DND-41 (cell line): Measurements from ENCODE around the gene ACP2.
A peak's percentile ranks its signal among the peaks of the same experiment; 100 is the strongest.

ENCODE experiments used
- ATAC-seq: fragments of 200-7000 bp; cut with Tn5 transposase; 3 replicates; pipeline ENCODE4 v1.9.1; 2021; ENCODE audit warnings: low read depth; ENCODE audit not compliant: insufficient read depth
- DNase-seq: peaks from one replicate; pipeline ENCODE4 v3.0.0-alpha.2; 2020
- H2AFZ ChIP-seq: 2 replicates; pipeline ENCODE4 v1.6.0; 2012; ENCODE audit warnings: low read depth, low read length
- H3K27ac ChIP-seq: 2 replicates; pipeline ENCODE4 v1.5.1; 2012; ENCODE audit warnings: low read length, inconsistent platforms
- H3K27me3 ChIP-seq: fragments of 200-600 bp; sonication (generic); 2 replicates; pipeline ENCODE4 v1.6.0; 2012; ENCODE audit warnings: low read length, mild to moderate bottlenecking, inconsistent platforms; ENCODE audit not compliant: insufficient read depth, poor library complexity
- H3K36me3 ChIP-seq: 2 replicates; pipeline ENCODE4 v1.5.1; 2012; ENCODE audit warnings: low read length, inconsistent platforms; ENCODE audit not compliant: insufficient read depth
- H3K4me1 ChIP-seq: 2 replicates; pipeline ENCODE4 v1.5.1; 2012; ENCODE audit warnings: mild to moderate bottlenecking, low read length; ENCODE audit not compliant: insufficient read depth
- H3K4me2 ChIP-seq: 2 replicates; pipeline ENCODE4 v1.6.0; 2012; ENCODE audit warnings: mild to moderate bottlenecking, moderate library complexity, low read length, inconsistent platforms; ENCODE audit not compliant: insufficient read depth
- H3K4me3 ChIP-seq, 2 experiments: fragments of 200-600 bp in 1 of 2; shearing (Covaris generic) in 1 of 2; 2 replicates each; pipeline ENCODE4 v1.5.1; 2012 to 2016; ENCODE audit warnings: inconsistent platforms in 2 of 2, low read length in 2 of 2, mild to moderate bottlenecking in 2 of 2, low read depth in 1 of 2, moderate library complexity in 1 of 2
- H3K79me2 ChIP-seq: 2 replicates; pipeline ENCODE4 v1.6.0; 2012; ENCODE audit warnings: low read length, inconsistent platforms; ENCODE audit not compliant: insufficient read depth
- H3K9ac ChIP-seq: 2 replicates; pipeline ENCODE4 v1.6.0; 2012; ENCODE audit warnings: low read depth, mild to moderate bottlenecking, inconsistent platforms, low read length, moderate library complexity
- H3K9me3 ChIP-seq: 2 replicates; pipeline ENCODE4 v1.5.1; 2012; ENCODE audit warnings: low read length, moderate library complexity, mild to moderate bottlenecking, inconsistent platforms; ENCODE audit not compliant: insufficient read depth, severe bottlenecking
- H4K20me1 ChIP-seq: 2 replicates; pipeline ENCODE4 v1.6.0; 2012; ENCODE audit warnings: low read length; ENCODE audit not compliant: insufficient read depth
- EZH2 ChIP-seq: IDR thresholded peaks from 3 replicates; pipeline ENCODE4 v1.6.1; 2012; ENCODE audit warnings: borderline replicate concordance, low read depth, mild to moderate bottlenecking, moderate library complexity, low read length, inconsistent platforms; ENCODE audit not compliant: severe bottlenecking
- TF ChIP-seq, protein P1 (sequence below): IDR thresholded peaks from 2 replicates; pipeline ENCODE4 v1.5.1; 2012; ENCODE audit warnings: borderline replicate concordance, low read length, moderate library complexity, mild to moderate bottlenecking; ENCODE audit not compliant: poor library complexity, severe bottlenecking; ENCODE audit errors: extremely low read depth

ACP2 gene

DNA sequence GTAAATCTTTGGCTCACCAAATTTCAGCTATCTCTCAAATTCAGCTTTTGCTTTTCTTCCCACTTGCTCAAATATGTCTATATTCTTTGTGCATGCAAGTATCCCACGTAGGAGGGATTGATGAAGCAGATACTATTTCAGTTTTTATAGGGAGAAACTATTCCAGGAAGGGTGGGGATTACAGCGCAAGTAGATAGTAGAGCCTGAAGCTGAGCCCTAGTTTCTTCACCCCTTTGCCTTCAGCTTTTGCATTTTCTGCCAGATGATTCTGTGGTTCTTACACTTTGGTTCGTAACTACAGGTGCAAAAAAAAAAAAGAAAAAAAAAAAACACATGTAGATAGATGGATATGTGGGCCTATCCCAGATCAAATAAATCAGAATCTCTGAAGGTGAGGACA lies 3.1 kb upstream of the ACP2 start:
- ATAC-seq (no peak), DNase-seq (no peak)
- Histone ChIP-seq H3K4me1 (peaks cover 31% of the 10 kb centered on the region), H2AFZ (no peak overlapping the region), H3K36me3 (no peaks in the 10 kb centered on the region; the same call in 1 of the 2 replicates), H3K27ac (no peak overlapping the region), H3K27me3 (no peaks in the 10 kb centered on the region), H3K4me3 (no peak overlapping the region), H3K4me2 (no peak overlapping the region), H3K9me3 (no peaks in the 10 kb centered on the region), H3K79me2 (peaks cover 41% of the 10 kb centered on the region), H3K9ac (no peak overlapping the region; the same call in 1 of the 2 replicates), H4K20me1 (no peaks in the 10 kb centered on the region)
- TF ChIP-seq, protein P1, sequence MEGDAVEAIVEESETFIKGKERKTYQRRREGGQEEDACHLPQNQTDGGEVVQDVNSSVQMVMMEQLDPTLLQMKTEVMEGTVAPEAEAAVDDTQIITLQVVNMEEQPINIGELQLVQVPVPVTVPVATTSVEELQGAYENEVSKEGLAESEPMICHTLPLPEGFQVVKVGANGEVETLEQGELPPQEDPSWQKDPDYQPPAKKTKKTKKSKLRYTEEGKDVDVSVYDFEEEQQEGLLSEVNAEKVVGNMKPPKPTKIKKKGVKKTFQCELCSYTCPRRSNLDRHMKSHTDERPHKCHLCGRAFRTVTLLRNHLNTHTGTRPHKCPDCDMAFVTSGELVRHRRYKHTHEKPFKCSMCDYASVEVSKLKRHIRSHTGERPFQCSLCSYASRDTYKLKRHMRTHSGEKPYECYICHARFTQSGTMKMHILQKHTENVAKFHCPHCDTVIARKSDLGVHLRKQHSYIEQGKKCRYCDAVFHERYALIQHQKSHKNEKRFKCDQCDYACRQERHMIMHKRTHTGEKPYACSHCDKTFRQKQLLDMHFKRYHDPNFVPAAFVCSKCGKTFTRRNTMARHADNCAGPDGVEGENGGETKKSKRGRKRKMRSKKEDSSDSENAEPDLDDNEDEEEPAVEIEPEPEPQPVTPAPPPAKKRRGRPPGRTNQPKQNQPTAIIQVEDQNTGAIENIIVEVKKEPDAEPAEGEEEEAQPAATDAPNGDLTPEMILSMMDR: no peak
- no peak for TF ChIP-seq EZH2

DNA sequence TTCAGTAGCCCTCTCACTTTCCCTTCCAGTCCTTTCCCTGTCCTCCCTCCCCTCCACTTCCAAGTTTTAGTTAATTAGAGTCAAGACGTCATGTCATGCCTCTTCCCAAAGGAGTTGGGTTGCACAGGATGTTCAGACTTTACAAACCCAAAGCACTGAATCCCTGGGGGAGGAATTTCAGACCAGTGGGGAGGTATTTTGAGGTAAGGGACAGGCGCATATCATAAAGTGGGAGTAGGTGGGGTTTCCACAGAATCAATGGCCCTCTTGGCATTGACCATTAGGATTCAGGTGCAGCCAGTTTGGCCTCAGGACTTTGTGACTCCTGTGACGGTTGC lies 733 bp upstream of the ACP2 start:
- Histone ChIP-seq H2AFZ (peak overlapping the region; percentile 98), H3K9me3 (no peaks in the 10 kb centered on the region), H3K27me3 (no peaks in the 10 kb centered on the region), H3K4me1 (peaks cover 31% of the 10 kb centered on the region), H3K79me2 (peaks cover 41% of the 10 kb centered on the region), H3K4me2 (peak overlapping the region; percentile 99), H3K36me3 (peaks cover 17% of the 10 kb centered on the region), H3K9ac (peak overlapping the region; percentile 87), H3K27ac (peak overlapping the region; percentile 86), H3K4me3 (peak overlapping the region; percentile 89 to 94), H4K20me1 (no peaks in the 10 kb centered on the region)
- DNase-seq (no peak), ATAC-seq (no peak)
- TF ChIP-seq EZH2: no peak
- TF ChIP-seq, protein P1: no peak

- Histone ChIP-seq H3K79me2 (peaks cover 41% of the 10 kb centered on the region), H2AFZ (peak overlapping the region; percentile 98), H3K36me3 (peaks cover 21% of the 10 kb centered on the region), H3K9ac (peak overlapping the region; percentile 87), H3K4me2 (peak overlapping the region; percentile 99), H3K27ac (peak overlapping the region; percentile 86), H4K20me1 (no peaks in the 10 kb centered on the region), H3K4me3 (peak overlapping the region; percentile 89 to 94), H3K9me3 (no peaks in the 10 kb centered on the region), H3K27me3 (no peaks in the 10 kb centered on the region), H3K4me1 (peaks cover 31% of the 10 kb centered on the region)
- TF ChIP-seq, protein P1: no peak
- no peak for TF ChIP-seq EZH2
- DNase-seq (no peak), ATAC-seq (peak; percentile 41)
Observed at GRCh38 chr11:47248304-47248663, 330 bp downstream of the ACP2 start.

- DNase-seq (no peak), ATAC-seq (no peak)
- H3K4me2 ChIP-seq: peak overlapping the region; percentile 99
- no peak overlapping the region for H2AFZ ChIP-seq
- no peaks in the 10 kb centered on the region for H4K20me1 ChIP-seq
- no peak overlapping the region for H3K27ac ChIP-seq
- no peaks in the 10 kb centered on the region for H3K9me3 ChIP-seq
- H3K36me3 ChIP-seq: peaks cover 28% of the 10 kb centered on the region
- peaks cover 41% of the 10 kb centered on the region for H3K79me2 ChIP-seq
- TF ChIP-seq, protein P1: no peak
- TF ChIP-seq EZH2: no peak
- peak overlapping the region in 1 of 2 experiments; percentile 94; a peak in 3 of 4 replicates for H3K4me3 ChIP-seq
- H3K27me3 ChIP-seq: no peaks in the 10 kb centered on the region
- peak overlapping the region; percentile 87 for H3K9ac ChIP-seq
- peaks cover 31% of the 10 kb centered on the region for H3K4me1 ChIP-seq
Observed at GRCh38 chr11:47247502-47247901, 1.1 kb downstream of the ACP2 start.
